GM18907 (cell line): Measurements from ENCODE around the gene CCDC188.

Experiments
- ATAC-seq: cut with Tn5 transposase; IDR thresholded peaks from one replicate; pipeline ENCODE4 v1.9.1; 2021; ENCODE audit warnings: mild to moderate bottlenecking, moderate library complexity; ENCODE audit not compliant: unreplicated experiment

The CCDC188 gene

DNA sequence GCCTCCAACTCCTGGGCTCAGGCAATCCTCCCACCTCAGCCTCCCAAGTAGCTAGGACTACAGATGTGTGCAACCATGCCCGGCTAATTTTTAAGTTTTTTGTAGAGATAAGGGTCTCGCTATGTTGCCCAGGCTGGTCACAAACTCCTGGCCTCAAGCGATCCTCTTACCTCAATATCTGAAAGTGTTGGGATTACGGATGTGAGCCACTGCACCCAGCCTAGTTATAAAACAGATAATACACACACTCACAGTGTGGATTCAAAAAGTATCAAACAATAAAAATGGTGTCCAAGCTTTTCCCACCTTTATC, 377 bp upstream of the CCDC188 start:
- ATAC-seq = no peak

DNA sequence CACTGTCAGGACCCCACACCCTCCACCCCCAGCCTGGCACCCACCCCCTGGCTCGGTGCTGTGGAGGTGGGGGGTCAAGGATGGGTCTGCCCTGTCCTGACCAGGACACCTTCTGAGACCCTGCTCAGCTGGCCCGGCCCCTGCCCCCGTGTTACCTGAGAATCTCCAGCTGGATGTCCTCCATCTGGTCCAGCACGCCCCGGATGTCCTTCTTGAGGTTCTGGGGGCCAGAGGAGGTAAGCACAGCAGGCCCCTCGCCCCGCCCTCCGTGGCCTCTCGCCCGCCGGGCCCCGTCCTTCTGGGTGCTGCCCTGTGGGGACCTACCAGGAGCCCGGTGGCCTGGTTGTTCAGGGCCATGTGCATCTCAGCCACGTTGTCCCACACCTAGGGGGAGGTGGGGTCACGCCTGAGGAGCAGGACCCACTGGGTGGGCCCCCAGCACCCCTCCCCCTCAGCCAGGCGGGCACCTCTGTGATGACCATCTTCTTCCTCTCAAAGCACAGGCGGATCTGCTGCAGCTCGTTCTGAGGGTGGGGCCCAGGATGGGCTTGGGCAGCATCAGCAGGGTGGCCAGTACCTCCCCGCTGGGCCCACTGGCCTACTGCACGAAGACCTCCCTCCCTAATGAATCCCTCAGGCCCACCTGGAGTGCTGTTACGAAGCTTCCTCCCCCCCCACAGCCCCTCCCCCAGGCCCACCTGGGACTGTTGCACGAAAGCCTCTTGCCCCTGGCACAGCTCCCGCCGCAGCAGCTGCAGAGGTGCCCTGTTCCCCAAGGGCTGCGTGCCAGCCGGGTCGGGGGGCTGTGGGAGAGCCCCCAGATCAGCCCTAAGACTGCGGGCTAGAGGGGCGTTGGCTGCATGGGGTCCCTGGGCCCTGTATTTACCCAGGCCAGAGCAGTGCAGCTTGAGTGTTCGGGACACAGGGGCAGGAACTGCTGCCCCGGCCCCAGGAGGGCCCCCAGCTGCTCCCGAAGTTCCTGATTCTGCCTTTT, 1.3 kb downstream of the CCDC188 start:
- ATAC-seq = no peak

DNA sequence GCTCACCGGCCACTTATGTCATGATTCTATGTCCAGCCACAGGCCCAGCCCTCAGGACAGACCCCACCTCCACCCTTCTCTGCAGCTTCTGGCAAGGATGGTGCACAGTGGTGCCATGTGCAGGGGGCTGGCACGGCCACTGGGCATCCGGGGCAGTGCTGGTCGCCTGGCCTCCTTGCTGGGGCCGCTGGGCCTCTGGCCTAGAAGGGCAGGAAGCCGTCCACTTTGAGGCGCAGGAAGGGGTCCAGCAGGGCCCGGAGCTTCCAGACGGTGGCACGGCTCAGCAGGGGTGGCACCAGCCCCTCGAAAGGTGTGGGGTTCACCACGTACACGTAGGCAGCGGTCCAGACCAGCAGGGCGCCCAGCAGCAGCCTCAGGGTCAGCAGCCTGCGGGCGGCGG, 2.4 kb downstream of the CCDC188 start:
- ATAC-seq = no peak

DNA sequence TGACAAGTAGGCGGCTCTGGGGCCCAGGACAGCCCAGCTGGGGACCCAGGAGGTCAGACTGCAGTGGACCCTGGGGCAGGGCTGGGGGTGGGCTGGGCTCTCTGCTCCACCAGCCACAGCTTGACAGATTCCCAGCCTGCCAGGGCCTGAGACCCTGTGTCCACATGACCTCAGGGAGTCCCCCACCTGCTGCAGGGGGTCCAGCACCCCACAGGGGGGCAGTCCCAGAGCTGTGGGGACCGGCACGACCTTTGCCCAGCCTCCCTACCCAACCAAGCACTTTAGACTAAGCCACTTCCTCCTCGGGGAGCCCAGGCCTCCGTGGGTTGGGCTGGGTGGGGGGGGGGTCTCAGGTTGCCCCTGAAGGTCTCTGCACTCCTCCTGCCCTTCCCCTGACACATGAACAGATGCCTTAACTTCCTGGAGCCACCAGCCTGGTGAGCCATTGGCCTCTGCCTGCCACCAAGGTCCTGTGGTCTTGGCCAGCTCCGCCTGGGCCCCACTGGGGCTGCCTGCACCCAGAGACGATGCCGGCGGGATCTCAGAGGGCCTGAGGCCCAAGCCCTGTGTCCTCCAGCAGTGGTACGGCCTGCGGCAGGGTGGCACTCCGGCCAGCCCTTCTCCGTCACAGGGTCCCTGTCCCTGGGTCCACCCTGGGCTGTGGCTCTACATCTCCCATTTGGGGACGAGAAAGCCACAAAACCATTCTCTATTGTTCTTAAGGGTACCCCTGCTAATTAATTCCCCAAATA, 3.4 kb downstream of the CCDC188 start:
- ATAC-seq = no peak

DNA sequence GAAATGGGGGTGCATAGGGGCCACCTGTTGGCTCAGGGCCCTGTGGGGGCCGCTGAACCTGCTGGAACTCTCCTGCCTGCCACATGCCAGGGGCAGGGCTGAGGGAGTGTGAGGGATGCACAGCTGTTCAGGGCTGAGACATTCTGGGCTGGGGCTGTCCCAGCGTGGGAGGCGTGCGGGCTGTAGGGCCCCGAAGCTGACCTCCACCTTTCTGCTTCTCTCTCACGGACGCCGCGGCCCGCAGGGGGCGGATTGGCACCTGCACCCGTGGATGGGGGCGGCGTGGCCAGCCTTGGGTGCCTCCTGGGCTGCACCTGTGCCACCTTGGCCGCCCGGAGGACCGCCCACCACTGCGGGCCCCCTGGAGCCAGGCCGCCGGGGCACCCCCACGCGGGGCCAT, 4.1 kb downstream of the CCDC188 start:
- ATAC-seq = no peak

DNA sequence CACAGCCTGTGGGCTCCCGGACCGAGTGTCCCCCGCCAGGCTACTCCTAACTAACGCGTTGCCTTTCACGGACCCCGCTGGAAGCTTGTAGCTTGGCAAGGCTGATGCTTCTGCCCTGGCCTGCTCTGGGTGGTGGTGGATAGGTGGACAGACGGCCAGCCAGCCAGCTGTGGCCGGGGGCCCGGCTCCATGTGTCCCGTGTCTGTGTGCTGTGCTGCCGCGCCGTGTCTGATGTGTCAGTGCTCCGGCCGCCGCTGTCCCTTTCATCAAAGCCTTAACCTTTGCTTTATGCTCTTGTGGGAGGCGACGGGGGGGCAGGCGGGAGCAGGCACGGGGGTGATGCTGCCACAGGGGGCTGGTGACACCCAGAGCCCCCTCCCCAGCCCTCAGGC, 5.0 kb downstream of the CCDC188 start:
- ATAC-seq = no peak

DNA sequence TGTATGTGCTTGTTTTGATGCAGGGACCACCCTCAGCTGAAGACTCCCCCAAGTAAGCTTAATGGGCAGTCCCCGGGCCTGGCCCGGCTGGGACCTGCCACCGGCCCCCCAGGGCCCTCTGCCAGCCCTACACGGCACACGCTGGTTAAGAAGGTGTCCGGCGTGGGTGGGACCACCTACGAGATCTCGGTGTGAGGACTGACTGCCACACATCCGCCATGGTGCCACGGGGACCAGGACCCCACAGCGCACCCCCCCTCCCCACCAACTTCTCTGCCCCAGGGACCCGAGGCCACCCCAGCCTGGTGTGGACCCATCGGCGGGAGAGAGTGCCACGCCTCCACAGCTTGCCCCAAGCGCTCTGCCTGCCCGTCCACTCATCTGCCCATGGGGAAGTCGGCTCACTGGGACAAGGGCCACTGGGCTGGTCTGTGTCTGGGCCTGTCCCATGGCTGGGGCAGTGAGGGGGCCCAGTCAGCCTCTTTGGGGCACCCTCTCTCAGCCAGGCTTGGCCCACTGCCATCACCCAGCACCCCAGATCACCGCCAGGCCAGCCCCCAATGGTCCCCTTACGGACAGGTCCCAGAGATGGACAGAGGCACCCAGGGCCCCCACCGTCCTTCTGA, 5.5 kb downstream of the CCDC188 start:
- ATAC-seq = no peak

DNA sequence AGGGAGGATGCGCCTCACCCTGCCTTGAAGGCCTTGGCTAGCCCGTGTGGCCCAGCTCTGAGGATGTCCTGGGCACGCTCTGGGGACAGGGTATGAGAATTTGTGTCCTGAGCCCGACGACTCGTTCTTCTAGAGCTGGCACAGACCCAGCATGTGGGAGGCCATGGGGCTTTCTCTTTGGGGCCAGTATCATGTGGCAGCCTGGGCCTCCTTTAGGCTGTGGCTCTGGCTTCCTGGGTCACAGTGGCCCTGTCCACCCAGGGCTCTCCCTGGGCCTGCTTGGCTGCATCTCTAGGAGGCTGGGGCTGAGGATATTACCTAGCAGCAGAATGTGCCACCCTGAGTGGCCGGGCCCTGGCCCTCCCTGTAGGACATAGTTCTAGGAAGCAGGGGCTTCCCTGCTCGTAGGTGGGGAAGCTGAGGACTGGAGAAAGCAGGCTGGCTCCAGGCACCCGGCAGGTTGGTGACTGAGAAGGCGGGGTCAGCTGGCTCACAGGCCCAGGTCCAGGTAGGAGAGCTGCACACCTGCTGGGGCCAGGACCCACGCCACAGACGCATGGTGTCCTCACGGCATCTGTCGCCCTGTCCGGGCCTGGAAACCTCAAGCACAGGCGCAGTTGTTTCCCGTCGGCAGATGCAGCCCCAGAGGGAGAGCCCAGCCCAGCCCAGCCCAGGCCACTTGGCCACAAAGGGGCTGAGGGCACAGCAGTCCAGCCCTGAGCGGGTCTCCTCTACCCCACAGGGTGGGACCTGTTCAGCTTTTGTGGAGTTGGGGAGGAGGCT, 6.8 kb downstream of the CCDC188 start:
- ATAC-seq = no peak

DNA sequence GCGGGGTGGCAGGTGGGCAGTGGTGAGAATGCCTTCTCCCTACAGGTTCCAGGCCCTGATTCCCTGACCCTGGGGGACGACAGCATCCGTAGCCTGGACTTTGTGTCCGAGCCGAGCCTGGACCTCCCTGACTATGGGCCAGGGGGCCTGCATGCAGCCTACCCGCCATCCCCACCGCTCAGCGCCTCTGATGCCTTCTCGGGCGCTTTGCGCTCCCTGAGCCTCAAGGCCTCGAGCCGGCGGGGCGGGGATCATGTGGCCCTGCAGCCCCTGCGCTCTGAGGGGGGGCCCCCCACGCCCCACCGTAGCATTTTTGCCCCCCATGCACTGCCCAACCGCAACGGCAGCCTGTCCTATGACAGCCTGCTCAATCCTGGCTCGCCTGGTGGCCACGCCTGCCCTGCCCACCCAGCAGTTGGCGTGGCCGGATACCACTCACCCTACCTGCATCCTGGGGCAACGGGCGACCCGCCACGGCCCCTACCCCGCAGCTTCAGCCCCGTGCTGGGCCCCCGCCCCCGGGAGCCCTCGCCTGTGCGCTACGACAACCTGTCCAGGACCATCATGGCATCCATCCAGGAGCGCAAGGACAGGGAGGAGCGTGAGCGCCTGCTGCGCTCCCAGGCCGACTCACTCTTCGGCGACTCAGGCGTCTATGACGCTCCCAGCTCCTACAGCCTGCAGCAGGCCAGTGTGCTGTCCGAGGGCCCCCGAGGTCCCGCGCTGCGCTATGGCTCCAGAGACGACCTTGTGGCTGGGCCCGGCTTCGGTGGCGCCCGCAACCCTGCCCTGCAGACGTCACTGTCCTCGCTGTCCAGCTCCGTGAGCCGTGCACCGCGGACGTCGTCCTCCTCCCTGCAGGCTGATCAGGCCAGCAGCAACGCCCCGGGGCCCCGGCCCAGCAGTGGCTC, 7.9 kb downstream of the CCDC188 start:
- no peak for ATAC-seq

DNA sequence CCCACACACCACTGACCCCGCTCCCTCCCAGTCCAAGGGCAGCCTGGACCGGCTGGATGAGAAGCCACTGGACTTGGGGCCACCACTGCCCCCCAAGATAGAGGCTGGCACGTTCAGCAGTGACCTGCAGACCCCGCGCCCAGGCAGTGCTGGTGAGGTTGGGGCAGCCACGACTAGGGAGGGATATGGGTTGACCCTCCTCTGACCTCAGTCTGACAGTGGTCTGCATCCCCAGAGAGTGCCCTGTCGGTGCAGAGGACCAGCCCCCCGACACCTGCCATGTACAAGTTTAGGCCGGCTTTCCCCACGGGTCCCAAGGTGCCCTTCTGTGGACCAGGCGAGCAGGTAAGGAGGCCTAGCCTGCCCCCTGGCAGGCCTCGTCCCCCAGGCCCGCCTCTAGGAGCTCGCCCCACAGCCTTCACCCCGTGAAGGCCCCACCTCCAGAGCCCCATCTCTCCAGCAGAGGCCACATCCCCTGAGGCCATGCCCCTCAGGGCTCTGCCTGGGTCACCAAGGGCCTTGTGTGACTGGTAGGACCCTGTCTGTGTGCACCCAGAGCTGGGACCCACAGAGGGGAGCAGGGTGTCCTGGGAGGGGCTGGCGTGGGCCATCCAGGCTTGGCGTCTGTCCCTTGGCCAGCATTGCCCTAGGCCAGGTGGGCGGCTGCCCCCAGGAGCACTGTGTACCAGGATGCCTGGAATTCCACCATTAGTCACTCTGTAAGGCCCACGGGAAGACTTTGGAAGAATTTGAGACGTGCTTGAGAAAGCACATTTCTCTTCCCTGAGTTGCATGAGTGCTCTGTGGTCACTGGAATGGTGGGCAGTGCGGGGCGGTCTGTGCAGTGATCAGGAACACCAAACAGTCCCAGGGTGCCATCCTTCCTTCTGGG, 9.4 kb downstream of the CCDC188 start:
- no peak for ATAC-seq

DNA sequence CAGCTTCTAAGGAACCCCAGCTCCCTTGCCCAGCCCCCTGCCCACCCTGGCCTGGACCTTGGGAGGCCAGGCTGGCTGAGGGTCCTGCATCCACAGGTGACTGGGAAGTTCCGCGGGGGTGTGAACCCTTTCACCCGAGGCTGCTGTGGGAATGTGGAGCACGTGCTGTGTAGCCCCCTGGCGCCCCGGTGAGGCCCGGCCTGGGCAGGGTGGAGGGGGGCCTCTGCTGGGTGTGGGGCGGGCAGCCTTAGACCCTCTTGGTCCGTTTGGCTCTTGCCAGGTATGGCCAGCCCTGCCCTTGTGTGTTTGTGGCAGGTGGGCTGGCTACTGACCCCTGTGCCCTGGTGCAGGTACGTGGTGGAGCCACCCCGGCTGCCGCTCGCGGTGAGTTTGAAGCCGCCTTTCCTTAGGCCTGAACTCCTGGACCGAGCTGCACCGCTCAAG, 10.3 kb downstream of the CCDC188 start:
- ATAC-seq = no peak

DNA sequence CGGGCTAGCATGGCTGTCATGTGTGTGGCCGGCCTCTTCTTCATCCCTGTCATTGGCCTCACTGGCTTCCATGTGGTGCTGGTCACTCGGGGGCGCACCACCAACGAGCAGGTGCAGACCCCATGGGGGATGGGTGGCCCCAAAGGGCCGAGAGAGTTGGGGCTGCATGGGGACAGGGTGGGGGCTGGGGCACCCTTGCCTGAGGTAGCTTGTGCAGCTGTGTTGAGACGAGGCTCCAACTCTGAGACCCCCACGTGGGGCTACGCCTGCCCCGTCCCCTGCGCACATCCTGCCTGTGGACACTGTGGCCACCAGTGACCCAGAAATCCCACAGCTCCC, 10.8 kb downstream of the CCDC188 start:
- no peak for ATAC-seq

DNA sequence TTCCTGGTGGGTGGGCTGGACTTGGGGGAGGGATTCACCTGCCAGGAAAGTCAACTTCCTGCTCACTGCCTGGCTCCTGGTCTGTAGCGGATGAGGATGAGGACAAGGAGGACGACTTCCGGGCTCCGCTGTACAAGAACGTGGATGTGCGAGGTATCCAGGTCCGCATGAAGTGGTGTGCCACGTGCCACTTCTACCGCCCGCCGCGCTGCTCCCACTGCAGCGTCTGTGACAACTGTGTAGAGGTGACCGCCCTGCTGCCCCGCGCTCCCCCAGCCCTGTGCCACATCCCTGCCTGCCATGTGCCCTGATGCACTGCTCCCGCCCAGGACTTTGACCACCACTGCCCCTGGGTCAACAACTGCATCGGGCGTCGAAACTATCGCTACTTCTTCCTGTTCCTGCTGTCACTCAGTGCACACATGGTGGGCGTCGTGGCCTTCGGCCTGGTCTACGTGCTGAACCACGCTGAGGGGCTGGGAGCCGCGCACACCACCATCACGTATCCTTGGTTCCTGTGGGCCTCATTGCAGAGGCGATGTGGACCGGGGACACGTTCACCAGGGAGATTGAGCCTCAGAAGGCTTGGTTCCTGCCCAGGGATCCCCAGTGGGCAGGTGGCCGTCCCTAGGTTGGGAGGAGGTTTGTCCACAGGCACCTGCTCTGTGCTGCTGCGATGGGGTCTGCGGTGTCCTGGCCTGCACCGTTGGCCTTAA, 11.3 kb downstream of the CCDC188 start:
- no peak for ATAC-seq

DNA sequence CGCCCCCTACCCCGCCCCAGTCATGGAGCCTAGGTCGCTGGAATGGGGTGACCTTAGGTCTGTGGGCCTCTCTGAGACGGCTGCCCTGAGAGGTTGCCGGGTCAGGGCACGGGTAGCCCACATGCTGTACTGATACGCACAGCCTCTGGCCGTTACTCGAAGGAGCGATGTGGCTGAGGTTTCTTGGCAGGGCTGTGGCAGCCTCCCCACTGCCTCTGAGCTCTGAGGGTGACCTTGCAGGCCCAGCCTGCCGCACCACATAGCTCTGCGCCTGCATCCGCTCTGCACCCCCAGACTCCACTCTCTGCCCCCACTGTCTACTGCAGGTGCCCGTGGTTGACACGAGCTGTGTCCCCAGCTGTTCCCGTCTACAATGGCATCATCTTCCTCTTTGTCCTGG, 12.0 kb downstream of the CCDC188 start:
- ATAC-seq = no peak

DNA sequence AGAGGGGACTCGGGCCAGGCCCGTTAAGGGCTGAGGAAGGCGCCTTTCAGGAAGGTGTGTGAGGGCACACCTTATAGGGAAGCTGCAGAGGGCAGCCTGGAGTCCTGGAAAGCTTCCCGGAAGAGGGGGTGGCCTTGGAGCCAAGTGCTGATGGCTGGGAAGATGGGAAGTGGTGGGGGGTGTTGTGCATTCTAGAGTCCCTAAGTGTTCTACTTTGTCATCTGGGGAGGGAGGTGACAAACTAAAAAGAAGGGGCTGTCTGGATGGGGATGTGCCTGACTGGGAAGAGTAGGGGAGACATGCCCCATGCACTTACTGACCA, 12.5 kb downstream of the CCDC188 start:
- no peak for ATAC-seq

DNA sequence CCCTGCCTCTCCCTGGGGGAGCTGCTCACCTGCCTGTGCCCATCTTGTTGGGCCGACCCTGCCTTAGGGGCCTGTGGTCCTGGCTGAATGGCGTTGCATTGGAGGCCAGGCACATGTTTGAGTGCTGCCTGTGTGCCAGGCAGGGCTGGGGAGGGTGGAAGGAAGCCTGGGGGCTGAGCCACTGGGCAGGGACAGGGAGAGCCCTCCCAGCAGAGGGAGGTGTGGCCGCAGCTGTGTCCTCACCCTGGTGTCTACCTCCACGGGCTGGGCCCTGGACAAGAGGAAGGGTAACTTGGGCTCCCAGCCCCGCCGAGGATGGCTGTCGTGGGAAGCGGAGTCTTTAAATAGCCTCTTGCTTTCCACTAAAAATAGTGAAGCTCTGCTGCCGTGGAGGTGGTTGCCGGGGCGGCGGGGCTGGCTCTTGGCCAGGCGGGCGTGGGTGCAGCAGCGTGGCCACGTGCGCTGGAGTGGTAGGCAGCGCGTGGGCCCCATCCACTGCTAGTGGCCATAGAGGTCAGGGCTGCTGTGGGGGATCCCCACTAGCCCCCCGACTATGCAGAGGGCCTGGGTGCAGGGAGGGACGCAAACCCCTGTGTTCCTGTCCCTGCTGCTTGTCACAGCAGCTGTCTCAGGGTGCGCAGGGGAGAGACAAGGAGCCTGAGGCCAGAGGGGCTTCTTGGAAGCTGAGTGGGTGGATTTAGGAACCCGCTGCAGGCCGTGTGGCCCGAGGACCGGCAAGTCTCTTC, 13.0 kb downstream of the CCDC188 start:
- ATAC-seq = no peak

DNA sequence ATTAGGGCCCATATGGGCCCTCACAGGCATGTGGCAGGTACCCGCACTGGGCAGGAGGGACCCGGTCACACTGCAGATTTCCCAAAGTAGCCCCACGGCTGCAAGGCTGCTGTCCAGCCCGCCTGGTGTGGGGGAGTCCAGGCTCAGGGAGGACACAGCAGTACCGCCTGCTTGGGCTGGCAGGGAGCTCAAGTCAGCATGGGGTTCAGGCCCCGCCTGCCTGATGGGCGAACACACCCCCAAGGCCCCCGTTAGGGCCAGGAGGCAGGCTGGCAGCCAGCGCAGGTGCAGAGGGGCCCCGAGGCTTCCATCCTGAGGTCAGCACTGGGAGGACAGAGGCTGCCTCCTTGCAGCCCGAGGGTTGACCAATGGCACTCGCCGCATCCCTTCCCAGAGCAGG, 13.7 kb downstream of the CCDC188 start:
- ATAC-seq = no peak

DNA sequence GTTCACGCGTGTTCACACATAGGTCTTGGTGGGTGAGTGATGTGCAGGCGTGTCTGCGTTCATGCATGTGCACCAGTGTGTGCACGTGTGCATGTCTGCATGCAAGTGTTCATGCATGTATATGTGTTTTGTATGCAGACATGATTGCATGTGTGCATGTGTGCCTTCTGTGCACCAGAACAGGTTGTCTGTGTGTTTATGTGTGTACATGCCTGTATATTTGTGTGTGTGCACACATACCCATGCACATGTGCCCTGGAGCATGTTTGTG, 14.3 kb downstream of the CCDC188 start:
- no peak for ATAC-seq
